ENCODE data around the gene PTMS.

PTMS gene

GRCh38 chr12:6790496-6791150, 24.5 kb downstream of the PTMS start:
- DNase-seq: peak in 1 of 2 donors; percentile 40

DNA sequence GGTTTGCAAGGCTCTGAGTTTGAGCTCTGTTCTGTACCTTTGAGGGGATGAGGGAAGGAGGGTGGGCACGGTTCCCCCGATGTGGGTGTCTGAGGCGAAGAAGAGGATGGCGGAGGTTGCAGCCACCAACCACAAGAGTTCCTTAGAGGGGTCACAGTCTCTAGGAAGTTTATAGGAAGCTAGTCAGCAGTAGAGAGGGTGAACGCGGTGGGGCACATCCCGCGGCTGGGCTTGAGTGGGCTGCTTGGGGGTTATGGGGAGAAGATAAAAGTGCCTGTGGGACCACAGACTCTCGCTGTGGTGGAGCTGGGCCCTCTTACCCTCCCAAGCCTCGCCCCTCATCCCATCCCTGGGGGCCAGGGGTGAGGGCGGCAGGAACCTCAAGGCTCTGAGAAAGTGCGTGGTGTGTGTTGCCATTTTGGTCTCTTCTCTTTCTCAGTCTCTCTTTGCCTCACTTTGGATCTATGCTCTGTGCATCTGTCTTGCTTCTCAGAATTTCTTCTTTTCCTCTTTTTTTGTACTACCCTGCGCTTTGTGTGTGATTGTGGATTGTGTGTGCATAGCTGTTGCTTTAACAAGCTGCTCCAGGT, 25.9 kb downstream of the PTMS start:
- DNase-seq: no peak

DNA sequence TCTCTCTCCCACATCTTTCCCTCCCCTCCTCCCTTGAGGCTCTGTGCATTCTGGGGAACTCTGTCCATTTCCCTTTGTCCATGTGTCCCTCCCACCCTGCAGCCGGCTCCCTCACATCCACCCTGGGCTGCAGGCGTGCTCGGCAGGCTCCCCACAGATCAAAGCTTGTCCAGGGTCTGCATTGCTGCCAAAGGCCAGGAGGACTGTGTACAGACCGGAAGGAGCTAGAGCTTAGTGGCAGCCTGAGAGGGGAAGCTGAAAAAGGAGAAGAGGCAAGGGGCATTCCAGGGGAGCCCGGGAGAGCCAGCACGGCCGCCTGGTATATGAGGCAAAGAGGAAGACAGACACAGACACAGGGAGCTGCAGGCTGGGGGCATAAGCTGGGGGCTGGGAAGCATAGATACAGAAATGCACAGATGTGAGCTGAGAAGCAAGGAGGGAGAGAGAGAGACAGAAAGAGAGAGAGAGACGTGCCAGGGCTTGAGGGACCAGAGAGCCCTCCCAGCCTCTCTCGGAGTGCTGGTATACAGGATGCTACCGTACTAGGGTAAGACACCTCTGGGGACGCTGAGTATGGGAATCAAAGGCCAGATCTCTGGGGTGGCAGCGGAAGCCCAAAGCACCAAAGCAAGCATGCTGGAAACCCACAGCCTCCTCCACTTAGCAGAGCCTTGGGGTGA, 26.5 kb downstream of the PTMS start:
- peak; percentile 82 to 84 for DNase-seq

DNA sequence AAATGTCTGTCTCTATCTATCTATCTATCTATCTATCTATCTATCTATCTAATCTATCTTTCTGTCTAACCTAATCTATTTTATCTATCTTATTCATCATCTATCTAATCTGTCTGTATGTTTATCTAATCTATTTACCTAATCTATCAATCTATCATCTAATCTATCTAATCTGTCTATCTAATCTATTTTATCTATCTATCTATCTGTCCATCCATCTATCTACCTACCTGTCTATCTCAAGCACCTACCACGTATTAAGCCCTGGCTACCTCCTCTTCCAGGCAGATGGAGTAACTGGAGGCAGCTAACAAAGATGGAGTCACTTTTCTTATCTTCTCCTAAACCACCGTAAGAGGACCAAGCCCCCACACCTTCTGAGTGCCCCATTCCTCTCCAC, 28.9 kb downstream of the PTMS start:
- DNase-seq: no peak

DNA sequence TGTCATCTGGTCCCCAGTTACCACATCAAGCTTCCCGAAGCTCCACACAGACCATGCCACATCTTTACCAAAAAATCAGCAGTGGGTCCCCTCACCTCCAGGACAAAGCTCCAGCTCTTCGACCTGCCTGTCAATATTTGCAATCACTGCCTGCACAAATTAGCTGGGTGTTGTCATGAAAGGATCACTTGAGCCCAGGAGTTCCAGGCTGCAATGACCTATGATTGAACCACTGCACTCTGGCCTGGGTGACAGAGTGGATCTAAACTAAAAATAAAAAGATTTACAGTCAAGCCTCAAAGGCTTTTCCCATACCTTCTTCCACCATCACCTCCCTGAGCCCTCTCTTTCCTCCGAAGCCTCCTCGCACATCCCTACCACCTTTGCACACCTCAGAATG, 30.4 kb downstream of the PTMS start:
- DNase-seq: no peak

GRCh38 chr12:6799147-6799546, 33.0 kb downstream of the PTMS start:
- DNase-seq: no peak

- DNase-seq: no peak
These were observed 41.0 kb downstream of the PTMS start for GRCh38 chr12:6807170-6807569.

DNA sequence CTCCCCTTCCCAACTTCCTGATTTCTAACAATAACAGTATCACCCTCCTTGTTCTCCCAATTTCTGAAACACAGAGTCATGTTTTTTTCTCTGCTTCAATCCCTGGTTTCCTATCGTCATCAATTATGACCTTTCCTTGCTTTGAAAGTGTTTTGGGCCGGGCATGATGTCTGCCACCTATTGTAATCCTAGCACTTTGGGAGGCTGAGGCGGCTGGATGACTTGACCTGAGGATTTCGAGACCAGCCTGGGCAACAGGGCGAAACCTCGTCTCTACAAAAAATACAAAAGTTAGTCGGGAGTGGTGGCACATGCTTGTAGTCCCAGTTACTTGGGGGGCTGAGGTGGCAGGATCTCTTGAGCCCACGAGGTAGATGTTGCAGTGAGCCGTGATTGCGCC, 42.9 kb downstream of the PTMS start:
- DNase-seq: no peak

GRCh38 chr12:6810758-6811157, 44.6 kb downstream of the PTMS start:
- DNase-seq: no peak

GRCh38 chr12:6813363-6813762, 47.2 kb downstream of the PTMS start:
- DNase-seq: no peak

GRCh38 chr12:6816598-6816997, 50.4 kb downstream of the PTMS start:
- DNase-seq: no peak

DNA sequence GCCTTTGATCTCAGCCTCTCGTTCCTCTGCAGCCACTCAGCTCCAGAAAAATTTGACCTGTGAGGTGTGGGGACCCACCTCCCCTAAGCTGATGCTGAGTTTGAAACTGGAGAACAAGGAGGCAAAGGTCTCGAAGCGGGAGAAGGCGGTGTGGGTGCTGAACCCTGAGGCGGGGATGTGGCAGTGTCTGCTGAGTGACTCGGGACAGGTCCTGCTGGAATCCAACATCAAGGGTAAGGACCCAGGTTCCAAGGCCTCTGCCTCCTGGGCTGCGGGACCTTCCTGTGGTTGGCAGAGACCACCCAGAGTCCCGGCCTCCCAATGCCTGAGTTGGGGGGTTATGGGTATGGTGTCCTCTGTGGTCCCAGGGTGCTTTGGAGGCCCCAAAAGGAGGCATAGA, 50.9 kb downstream of the PTMS start:
- DNase-seq: no peak

DNA sequence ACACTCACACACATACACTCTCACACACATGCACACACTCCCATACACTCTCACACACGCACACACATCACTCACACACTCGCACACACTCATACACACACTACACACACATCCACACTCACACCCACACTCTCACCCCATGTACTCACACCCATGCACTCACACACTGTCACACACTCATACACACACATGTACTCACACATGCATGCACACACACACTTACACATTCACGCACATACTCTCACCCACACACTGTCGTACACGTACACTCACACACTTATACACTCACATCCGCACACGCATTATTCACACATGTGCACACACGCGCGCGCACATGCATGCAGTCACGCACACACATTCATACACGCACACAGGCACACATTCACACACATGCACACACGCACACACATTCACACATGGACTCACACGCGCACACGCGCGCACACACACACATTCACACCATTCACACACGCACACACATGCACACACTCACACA, 51.5 kb downstream of the PTMS start:
- DNase-seq: no peak

DNA sequence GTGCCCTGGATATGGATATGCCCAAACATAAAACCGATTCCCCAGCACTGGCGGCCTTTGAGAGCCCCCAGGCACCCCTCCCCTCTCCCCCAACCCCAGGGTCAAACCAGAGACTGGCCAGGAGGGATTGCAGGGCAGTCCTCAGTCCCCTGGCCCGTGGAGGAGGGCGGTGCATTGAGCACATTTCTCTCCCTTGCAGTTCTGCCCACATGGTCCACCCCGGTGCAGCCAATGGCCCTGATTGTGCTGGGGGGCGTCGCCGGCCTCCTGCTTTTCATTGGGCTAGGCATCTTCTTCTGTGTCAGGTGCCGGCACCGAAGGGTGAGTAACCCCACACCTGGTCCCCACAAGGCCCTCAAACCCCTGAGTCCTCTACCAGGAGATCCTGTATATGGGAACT, 52.1 kb downstream of the PTMS start:
- DNase-seq: no peak

DNA sequence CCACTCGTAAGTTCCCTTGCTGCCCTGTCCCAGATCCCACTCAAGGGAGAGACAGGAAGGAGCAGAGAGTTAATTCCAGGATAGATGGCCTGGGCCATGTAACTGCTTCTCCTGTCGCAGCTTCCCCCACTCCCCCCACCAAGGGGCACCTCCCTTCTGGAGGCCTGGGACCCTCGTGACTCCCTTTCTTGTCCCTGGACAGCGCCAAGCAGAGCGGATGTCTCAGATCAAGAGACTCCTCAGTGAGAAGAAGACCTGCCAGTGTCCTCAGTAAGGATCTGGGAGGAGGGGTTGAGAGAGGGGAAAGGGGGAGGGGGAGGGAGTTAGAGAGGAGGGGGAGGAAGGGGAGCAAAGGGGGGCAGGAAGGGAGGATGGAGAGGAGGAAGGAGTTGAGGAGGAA, 52.5 kb downstream of the PTMS start:
- DNase-seq: no peak

DNA sequence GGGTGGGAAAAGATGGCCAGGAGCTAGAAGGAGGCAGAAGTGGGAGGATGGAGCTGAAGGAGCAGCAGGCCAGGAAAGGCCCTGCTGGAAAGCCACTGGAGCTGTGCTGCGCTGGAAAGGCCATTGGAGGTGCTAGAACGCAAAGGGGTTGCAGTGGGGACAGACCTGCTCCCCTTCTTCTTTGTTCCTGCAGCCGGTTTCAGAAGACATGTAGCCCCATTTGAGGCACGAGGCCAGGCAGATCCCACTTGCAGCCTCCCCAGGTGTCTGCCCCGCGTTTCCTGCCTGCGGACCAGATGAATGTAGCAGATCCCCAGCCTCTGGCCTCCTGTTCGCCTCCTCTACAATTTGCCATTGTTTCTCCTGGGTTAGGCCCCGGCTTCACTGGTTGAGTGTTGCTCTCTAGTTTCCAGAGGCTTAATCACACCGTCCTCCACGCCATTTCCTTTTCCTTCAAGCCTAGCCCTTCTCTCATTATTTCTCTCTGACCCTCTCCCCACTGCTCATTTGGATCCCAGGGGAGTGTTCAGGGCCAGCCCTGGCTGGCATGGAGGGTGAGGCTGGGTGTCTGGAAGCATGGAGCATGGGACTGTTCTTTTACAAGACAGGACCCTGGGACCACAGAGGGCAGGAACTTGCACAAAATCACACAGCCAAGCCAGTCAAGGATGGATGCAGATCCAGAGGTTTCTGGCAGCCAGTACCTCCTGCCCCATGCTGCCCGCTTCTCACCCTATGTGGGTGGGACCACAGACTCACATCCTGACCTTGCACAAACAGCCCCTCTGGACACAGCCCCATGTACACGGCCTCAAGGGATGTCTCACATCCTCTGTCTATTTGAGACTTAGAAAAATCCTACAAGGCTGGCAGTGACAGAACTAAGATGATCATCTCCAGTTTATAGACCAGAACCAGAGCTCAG, 53.2 kb downstream of the PTMS start:
- no peak for DNase-seq

- no peak for DNase-seq
These were observed 54.0 kb downstream of the PTMS start for GRCh38 chr12:6820166-6820565.
